Activated T-helper 1 cell treated with anti-CD3 and anti-CD28 coated beads, Interleukin-12 subunit alpha, Interleukin-12 subunit beta, Interleukin-2, Interleukin-4 antibody, amounts not matched to agents 30 ng/mL and 10 ng/mL and 1 ng/mL, durations not matched to agents 14 hours and 24 hours and 36 hours (primary cell): ENCODE results near the gene TNFAIP2. TPM values are rescaled to one million over a fixed set of nuclear protein-coding genes. Genes with fewer than 3 reads are reported as not detected.

Source experiments
- DNase-seq: peaks from one replicate; pipeline ENCODE4 v3.0.0; 2021; ENCODE audit warnings: low spot score
- H3K27ac Mint-ChIP-seq: one replicate; pipeline ENCODE4 v1.8.0; 2021; ENCODE audit warnings: mild to moderate bottlenecking, mixed read lengths
- H3K27me3 Mint-ChIP-seq: one replicate; pipeline ENCODE4 v1.8.0; 2022; ENCODE audit warnings: mild to moderate bottlenecking, moderate library complexity, mixed read lengths; ENCODE audit not compliant: insufficient read depth
- H3K36me3 Mint-ChIP-seq: one replicate; pipeline ENCODE4 v1.8.0; 2021; ENCODE audit warnings: low read depth, mixed read lengths
- H3K4me1 Mint-ChIP-seq: one replicate; pipeline ENCODE4 v1.8.0; 2021; ENCODE audit warnings: low read depth, mixed read lengths
- H3K4me3 Mint-ChIP-seq: one replicate; pipeline ENCODE4 v1.8.0; 2021; ENCODE audit warnings: mild to moderate bottlenecking, moderate library complexity, mixed read lengths
- H3K9me3 Mint-ChIP-seq: one replicate; pipeline ENCODE4 v1.8.0; 2021; ENCODE audit warnings: mixed read lengths
- intact Hi-C: fragments of 100-400 bp; cut with micrococcal nuclease; formaldehyde crosslinking; loops from one replicate; pipeline ENCODE4 v1.15.1; 2024
- total RNA-seq: library from RNA; stranded (reverse); gene quantifications from 2 replicates; pipeline ENCODE4 v1.2.3, GENCODE V29; 2022

TNFAIP2 gene
- total RNA-seq, 1 donor from 2014 or later = 2.3 TPM

DNA sequence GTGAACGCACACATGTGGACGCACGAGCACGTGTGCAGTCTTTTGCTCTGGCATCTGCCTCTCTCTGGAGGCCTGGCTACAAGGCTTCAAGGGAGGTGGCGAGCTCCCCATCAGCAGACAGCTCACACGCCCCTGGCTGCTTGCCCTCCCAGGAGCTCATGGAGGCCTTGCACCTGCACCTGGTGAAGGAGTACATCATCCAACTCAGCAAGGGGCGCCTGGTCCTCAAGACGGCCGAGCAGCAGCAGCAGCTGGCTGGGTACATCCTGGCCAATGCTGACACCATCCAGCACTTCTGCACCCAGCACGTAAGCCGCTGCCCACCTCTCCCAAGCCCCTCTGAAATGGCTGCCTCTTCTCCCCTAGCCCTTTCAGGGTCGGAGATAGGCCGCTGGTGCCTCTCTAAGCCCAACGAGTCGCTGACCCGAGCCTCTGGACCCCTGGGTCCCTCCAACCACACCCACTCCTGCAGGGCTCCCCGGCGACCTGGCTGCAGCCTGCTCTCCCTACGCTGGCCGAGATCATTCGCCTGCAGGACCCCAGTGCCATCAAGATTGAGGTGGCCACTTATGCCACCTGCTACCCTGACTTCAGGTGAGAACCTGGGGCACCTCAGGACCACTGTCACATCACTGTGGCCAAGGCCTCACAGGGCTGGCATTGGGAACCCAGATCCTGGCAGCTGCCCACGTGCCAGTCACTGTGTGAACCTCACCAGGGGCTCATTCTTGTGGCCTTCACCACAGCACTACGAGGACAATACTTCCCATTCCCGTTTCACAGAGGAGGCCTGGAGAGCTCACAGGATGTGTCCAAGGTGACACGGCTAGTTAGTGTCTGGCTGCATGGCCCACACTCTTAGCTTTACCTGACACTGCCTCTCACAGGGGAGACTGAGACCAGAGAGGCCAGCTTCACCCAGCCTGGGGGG lies 10.2 kb downstream of the TNFAIP2 start:
- intact Hi-C loops = no loop called here
- Mint-ChIP-seq H3K4me3 (no peak overlapping the region), H3K27me3 (peaks cover 1% of the 10 kb centered on the region), H3K4me1 (no peaks in the 10 kb centered on the region), H3K27ac (no peak overlapping the region), H3K36me3 (no peaks in the 10 kb centered on the region), H3K9me3 (no peaks in the 10 kb centered on the region)
- DNase-seq = no peak

GRCh38 chr14:103134405-103134804 lies 11.1 kb downstream of the TNFAIP2 start:
- H3K4me3 Mint-ChIP-seq = no peak overlapping the region
- H3K9me3 Mint-ChIP-seq = no peaks in the 10 kb centered on the region
- no peaks in the 10 kb centered on the region for H3K36me3 Mint-ChIP-seq
- H3K27me3 Mint-ChIP-seq = peaks cover 1% of the 10 kb centered on the region
- intact Hi-C loops = no loop called here
- no peak overlapping the region for H3K27ac Mint-ChIP-seq
- no peak for DNase-seq
- no peaks in the 10 kb centered on the region for H3K4me1 Mint-ChIP-seq

- no peak for DNase-seq
- Mint-ChIP-seq H3K9me3 (no peaks in the 10 kb centered on the region), H3K4me3 (no peak overlapping the region), H3K27ac (no peak overlapping the region), H3K4me1 (no peaks in the 10 kb centered on the region), H3K27me3 (peaks cover 1% of the 10 kb centered on the region), H3K36me3 (no peaks in the 10 kb centered on the region)
- intact Hi-C loops = no loop called here
These were observed 11.7 kb downstream of the TNFAIP2 start for GRCh38 chr14:103134919-103135318.

- intact Hi-C loops = no loop called here
- H3K36me3 Mint-ChIP-seq = no peaks in the 10 kb centered on the region
These were observed 12.3 kb downstream of the TNFAIP2 start for GRCh38 chr14:103135333-103136260.

DNA sequence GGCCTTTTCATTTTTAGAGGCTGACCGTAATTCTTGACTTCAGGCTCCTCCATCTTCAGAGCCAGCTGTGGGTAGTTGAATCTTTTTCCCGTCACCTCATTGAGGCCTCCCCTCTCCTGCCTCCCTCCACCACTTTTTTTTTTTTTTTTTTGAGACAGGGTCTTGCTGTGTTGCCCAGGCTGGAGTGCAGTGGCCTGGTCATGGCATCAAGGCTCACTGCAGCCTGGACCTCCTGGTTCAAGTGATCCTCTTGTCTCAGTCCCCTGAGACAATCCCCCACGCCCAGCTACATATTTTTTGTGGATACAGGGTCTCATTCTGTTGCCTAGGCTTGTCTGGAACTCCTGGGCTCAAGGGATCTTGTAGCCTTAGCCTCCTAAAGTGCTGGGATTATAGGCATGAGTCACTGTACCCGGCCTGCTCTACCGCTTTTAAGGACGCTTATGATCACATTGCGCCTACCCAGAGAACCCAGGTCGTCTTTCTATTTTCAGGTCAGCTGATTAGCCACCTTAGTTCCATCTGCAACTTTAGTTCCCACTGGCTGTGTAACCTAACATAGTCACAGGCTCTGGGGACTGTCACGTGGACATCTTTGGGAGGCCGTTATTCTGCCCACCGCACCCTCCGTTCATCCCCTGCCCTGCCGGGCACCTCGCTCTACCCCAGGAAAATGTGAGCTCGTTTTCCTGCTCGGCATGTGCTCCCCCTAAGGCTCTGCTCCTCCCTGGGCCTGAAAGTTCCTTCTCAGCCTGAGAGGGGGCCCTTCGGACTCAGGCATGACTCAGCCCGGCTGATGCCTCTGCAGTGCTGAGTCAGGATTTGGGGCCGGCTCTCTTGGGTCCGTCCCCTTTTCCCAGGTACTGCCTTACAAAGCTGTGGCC lies 13.4 kb downstream of the TNFAIP2 start:
- no peak overlapping the region for H3K4me3 Mint-ChIP-seq
- H3K27ac Mint-ChIP-seq = no peak overlapping the region
- H3K27me3 Mint-ChIP-seq = peaks cover 6% of the 10 kb centered on the region
- H3K9me3 Mint-ChIP-seq = no peaks in the 10 kb centered on the region
- intact Hi-C loops = no loop called here
- DNase-seq = no peak
- no peaks in the 10 kb centered on the region for H3K36me3 Mint-ChIP-seq
- H3K4me1 Mint-ChIP-seq = peaks cover 4% of the 10 kb centered on the region

More at GRCh38 chr14:103135333-103136260, 12.3 kb downstream of the TNFAIP2 start:
- peaks cover 1% of the 10 kb centered on the region for H3K27me3 Mint-ChIP-seq
- DNase-seq = no peak
- no peak overlapping the region for H3K27ac Mint-ChIP-seq
- H3K4me1 Mint-ChIP-seq = peaks cover 3% of the 10 kb centered on the region
- no peaks in the 10 kb centered on the region for H3K9me3 Mint-ChIP-seq
- H3K4me3 Mint-ChIP-seq = no peak overlapping the region

- peaks cover 9% of the 10 kb centered on the region for H3K27me3 Mint-ChIP-seq
- peaks cover 4% of the 10 kb centered on the region for H3K4me1 Mint-ChIP-seq
- H3K4me3 Mint-ChIP-seq = no peak overlapping the region
- H3K9me3 Mint-ChIP-seq = no peaks in the 10 kb centered on the region
- intact Hi-C loops = no loop called here
- no peaks in the 10 kb centered on the region for H3K36me3 Mint-ChIP-seq
- no peak overlapping the region for H3K27ac Mint-ChIP-seq
- DNase-seq = no peak
These were observed 14.5 kb downstream of the TNFAIP2 start for GRCh38 chr14:103137689-103138300.

DNA sequence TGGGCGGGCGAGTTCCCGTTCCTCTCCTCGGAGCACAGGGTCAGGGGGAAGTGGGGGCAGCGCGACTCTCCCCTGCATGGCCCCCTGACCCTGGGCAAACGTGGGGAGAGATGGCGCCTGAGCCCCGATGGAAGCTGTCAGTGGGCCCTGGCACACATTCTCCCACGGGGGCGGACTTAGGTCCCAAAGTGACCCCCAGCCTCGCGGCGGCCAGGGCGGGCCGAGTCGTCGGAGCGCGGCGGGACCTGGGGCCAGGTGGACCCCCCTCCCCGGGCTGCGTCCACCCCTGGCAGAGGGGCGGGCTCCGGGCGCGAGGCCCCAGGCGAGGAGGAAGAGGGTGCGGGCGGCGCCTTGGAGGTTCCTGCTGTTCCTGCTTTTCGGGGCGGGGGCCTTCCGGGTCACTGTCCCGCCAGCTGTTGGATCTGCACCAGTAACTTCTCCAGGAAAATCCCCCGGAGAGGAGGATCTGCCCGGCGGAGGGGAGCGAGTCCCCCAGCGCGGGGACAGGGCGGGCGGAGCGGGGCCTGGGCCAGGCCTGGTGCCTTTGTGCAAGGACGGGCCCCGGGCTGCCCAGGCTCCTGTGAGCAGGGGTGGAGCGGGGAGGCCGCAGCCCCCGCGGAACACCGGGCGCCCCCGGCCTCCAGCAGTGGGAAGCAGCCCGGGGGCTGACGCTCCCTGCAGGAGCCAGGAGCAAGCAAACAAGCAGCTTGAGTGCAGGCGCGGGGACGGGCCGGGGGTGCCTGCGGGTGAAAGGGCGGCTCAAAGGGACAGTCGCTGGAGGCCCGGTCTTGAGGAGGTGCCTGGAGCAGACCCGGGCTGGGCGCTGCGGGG lies 15.3 kb downstream of the TNFAIP2 start:
- Mint-ChIP-seq H3K4me3 (no peak overlapping the region), H3K4me1 (peaks cover 4% of the 10 kb centered on the region), H3K36me3 (no peaks in the 10 kb centered on the region), H3K9me3 (no peaks in the 10 kb centered on the region), H3K27me3 (peaks cover 9% of the 10 kb centered on the region), H3K27ac (no peak overlapping the region)
- no peak for DNase-seq
- intact Hi-C loops = no loop called here

DNA sequence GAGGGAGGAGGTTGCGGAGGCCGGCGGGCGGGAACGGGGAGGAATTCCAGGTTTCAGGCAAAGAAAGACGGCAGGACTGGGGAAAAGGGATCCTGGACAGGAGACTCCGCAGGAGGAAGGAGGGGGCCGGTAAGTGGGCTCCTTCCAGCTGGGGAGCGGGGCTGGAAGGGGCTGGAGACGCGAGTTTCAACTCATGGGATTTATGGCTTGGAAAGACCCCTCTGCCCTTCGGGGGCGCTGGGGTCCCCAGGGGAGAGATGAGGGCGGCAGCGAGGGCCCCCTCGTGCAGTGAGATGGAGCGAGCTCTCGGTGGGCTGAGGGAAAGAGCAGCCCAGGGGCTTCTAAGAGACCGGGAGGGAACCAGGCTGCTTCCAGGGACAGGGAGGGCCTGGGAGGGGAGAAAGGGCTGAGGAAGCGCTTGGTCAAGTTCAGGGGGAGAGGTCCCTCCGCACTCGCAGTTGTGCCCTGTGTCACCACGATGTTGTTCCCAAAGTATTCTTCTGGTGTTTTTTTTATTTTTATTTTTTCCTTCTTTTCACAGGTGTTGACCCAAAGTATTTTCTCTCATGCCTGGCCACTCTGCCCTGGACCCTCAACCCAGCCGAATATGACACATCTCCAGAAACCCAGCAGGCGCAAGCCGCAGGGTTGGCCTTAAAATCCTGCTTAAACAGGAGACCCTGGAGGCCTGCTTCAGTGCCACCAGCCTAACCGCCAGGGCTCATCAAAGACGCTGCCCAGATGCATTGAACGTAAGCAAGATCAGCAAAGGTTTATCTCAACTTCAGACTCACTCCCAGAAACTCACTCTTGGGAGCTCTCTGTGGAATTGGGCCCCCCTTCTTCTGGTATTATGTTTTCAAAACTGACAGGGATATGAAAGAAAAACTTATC lies 16.1 kb downstream of the TNFAIP2 start:
- Mint-ChIP-seq H3K27ac (peak overlapping the region; percentile 55), H3K4me1 (peaks cover 4% of the 10 kb centered on the region), H3K36me3 (no peaks in the 10 kb centered on the region), H3K9me3 (no peaks in the 10 kb centered on the region), H3K4me3 (no peak overlapping the region), H3K27me3 (peaks cover 9% of the 10 kb centered on the region)
- intact Hi-C loops = loop anchor here (2.0 kb wide), 1 partner anchor 35 kb away; no protein-coding TSS in a partner anchor
- no peak for DNase-seq

GRCh38 chr14:103140316-103141109 lies 17.3 kb downstream of the TNFAIP2 start:
- Mint-ChIP-seq H3K4me3 (no peak overlapping the region), H3K27me3 (peaks cover 9% of the 10 kb centered on the region), H3K9me3 (no peaks in the 10 kb centered on the region), H3K27ac (no peak overlapping the region), H3K4me1 (peaks cover 4% of the 10 kb centered on the region), H3K36me3 (no peaks in the 10 kb centered on the region)
- DNase-seq = no peak
- intact Hi-C loops = loop anchor here (2.0 kb wide), 1 partner anchor 36 kb away; no protein-coding TSS in a partner anchor

- H3K27ac Mint-ChIP-seq = no peak overlapping the region
- peaks cover 4% of the 10 kb centered on the region for H3K4me1 Mint-ChIP-seq
- H3K9me3 Mint-ChIP-seq = no peaks in the 10 kb centered on the region
- peaks cover 9% of the 10 kb centered on the region for H3K27me3 Mint-ChIP-seq
- no peak for DNase-seq
- no peak overlapping the region for H3K4me3 Mint-ChIP-seq
- intact Hi-C loops = loop anchor here (2.0 kb wide), 1 partner anchor 36 kb away; no protein-coding TSS in a partner anchor
- H3K36me3 Mint-ChIP-seq = no peaks in the 10 kb centered on the region
These were observed 18.0 kb downstream of the TNFAIP2 start for GRCh38 chr14:103141117-103141796.
